Right lobe of liver (tissue), 6 donors: ENCODE data around the gene NDOR1. TPM values are rescaled to one million over a fixed set of nuclear protein-coding genes. Genes with fewer than 3 reads are reported as not detected.
"Not testable (repeated sequence)": the region's sequence is repeated elsewhere in the genome, so short reads cannot be mapped to it uniquely, and the experiment has no call there.

Experiments
- ATAC-seq, 4 donors: fragments of 200-7000 bp; cut with Tn5 transposase; one replicate each; pipeline ENCODE4 v1.9.1; 2020; ENCODE audit warnings: mild to moderate bottlenecking in 4 of 4, moderate library complexity in 4 of 4
- DNase-seq, 3 donors: peaks; one replicate each; pipeline ENCODE4 v3.0.0-alpha.2; 2020
- H3K27ac ChIP-seq, 3 donors: fragments of 200-600 bp; one replicate each; pipeline ENCODE4 v1.8.0; 2022
- H3K27me3 ChIP-seq, 2 donors: fragments of 200-600 bp; one replicate each; pipeline ENCODE4 v1.8.0; 2022
- H3K36me3 ChIP-seq, 4 donors: fragments of 200-600 bp; sonication (generic) in 1 of 4; one replicate each; pipeline versions ENCODE4 v1.5.1 to v1.8.0; 2017 to 2022; ENCODE audit warnings: control low read depth in 1 of 4
- H3K4me1 ChIP-seq, 4 donors: fragments of 200-600 bp; sonication (generic) in 1 of 4; one replicate each; pipeline versions ENCODE4 v1.5.1 to v1.8.0; 2017 to 2022; ENCODE audit warnings: control low read depth in 1 of 4
- H3K4me3 ChIP-seq, 3 donors: fragments of 200-600 bp; one replicate each; pipeline ENCODE4 v1.8.0; 2022
- H3K9me3 ChIP-seq, 4 donors: fragments of 200-600 bp; sonication (generic) in 1 of 4; one replicate each; pipeline versions ENCODE4 v1.5.1 to v1.8.0; 2017 to 2022; ENCODE audit warnings: control low read depth in 1 of 4
- POLR2A ChIP-seq: fragments of 450-650 bp; IDR thresholded peaks from one replicate; pipeline ENCODE4 v1.6.1; 2017; ENCODE audit warnings: antibody characterized with exemption, mild to moderate bottlenecking
- WGBS: methylation state at CpG from one replicate; pipeline ENCODE4 v1.1.6; 2018; ENCODE audit warnings: low coverage, low lambda C conversion rate; ENCODE audit not compliant: insufficient coverage; ENCODE audit errors: missing lambda C conversion rate; 5-methylcytosine and 5-hydroxymethylcytosine counted together
- intact Hi-C, 2 donors: fragments of 100-400 bp; cut with DNase I; formaldehyde crosslinking; loops; one replicate each; pipeline versions ENCODE4 v1.11.2 to v1.14.1; 2022
- total RNA-seq, 6 experiments: library from RNA; depleted of rRNA in 2 of 6; stranded (reverse); fragments of >200 nt in 2 of 6; fragmentation: NEBNext Ultra II Directional in 3 of 6; extraction: Animal tissue kit (Norgen Biotek cat#: 25700) in 3 of 6; gene quantifications; one replicate each; pipeline versions ENCODE4 v1.1.0 to v1.2.4, GENCODE V29; 2016 to 2023
- TF ChIP-seq, protein P1 (sequence below), 4 donors: fragments of 200-600 bp in 3 of 4; fragments of 450-650 bp in 1 of 4; IDR thresholded peaks; one replicate each; pipeline versions ENCODE4 v1.5.1 to v1.8.0; 2016 to 2022; ENCODE audit warnings: antibody characterized with exemption in 4 of 4, mild to moderate bottlenecking in 2 of 4
- donor health status: DM: no; HTN: yes; CAD: no.
- donor health status: DM: no; HTN: no; CAD: no.
- donor health status: DM: no; HTN: no; CAD: no.
- donor health status: DM: no; HTN: yes; CAD: no.
- donor health status: DM: no; HTN: yes; CAD: no.

NDOR1 gene
- total RNA-seq, 6 experiments from 2014 or later: 4.7 to 9.6 (median 7.4) TPM

DNA sequence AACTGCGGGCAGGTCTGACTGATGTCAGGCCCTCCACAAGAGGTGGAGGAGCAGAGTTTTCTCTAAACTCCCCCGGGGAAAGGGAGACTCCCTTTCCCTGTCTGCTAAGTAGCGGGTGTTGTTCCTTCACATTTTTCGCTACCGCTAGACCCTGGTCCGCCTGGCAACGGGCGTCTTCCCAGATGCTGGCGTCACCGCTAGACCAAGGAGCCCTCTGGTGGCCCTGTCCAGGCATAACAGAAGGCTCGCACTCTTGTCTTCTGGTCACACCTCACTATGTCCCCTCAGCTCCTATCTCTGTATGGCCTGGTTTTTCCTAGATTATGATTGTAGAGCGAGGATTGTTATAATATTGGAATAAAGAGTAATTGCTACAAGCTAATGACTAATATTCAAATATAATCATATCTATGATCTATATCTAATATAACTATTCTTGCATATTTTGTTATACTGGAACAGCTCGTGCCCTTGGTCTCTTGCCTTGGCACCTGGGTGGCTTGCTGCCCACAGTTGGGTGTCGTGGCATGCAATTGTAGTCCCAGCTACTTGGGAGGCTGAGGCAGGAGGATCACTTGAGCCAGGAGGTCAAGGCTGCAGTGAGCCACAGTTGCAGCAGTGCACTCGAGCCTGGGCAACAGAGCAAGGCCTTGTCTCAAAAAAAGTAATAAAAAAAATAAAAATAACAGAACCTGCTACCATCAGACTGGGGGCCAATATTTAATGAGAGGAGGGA, 56.8 kb downstream of the NDOR1 start:
- H3K27ac ChIP-seq, ATAC-seq, H3K27me3 ChIP-seq, H3K4me1 ChIP-seq, H3K9me3 ChIP-seq, H3K4me3 ChIP-seq, intact Hi-C loops: not testable (repeated sequence)
- 41% methylated on average over 15 of the region's 15 CpGs for WGBS
- DNase-seq: peak in 2 of 3 donors; percentile 31 to 38
- TF ChIP-seq, protein P1, sequence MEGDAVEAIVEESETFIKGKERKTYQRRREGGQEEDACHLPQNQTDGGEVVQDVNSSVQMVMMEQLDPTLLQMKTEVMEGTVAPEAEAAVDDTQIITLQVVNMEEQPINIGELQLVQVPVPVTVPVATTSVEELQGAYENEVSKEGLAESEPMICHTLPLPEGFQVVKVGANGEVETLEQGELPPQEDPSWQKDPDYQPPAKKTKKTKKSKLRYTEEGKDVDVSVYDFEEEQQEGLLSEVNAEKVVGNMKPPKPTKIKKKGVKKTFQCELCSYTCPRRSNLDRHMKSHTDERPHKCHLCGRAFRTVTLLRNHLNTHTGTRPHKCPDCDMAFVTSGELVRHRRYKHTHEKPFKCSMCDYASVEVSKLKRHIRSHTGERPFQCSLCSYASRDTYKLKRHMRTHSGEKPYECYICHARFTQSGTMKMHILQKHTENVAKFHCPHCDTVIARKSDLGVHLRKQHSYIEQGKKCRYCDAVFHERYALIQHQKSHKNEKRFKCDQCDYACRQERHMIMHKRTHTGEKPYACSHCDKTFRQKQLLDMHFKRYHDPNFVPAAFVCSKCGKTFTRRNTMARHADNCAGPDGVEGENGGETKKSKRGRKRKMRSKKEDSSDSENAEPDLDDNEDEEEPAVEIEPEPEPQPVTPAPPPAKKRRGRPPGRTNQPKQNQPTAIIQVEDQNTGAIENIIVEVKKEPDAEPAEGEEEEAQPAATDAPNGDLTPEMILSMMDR (IDR thresholded peaks at IDR 0.05): peak; percentile 33 to 49 (median 44)
- H3K36me3 ChIP-seq: peaks cover 0 to 27% (median 2%) of the 10 kb centered on the region in 4 donors

DNA sequence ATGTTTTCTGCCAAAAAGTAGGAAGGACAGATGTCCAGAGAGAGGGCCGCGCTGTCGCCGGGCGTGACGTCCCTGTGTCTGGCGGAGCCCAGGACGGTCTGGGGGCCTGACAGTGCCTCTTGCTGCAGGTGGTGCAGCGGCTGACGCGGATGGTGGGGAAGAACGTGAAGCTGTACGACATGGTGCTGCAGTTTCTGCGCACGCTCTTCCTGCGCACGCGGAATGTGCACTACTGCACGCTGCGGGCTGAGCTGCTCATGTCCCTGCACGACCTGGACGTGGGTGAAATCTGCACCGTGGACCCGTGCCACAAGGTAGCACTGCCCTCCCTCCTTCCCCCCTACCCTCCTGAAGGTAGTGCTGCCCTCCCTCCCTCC, 57.4 kb downstream of the NDOR1 start:
- no peaks in the 10 kb centered on the region for H3K27me3 ChIP-seq
- intact Hi-C loops: no loop called here
- H3K9me3 ChIP-seq: no peaks in the 10 kb centered on the region
- H3K4me1 ChIP-seq: peaks cover 0 to 3% (median 0%) of the 10 kb centered on the region in 4 donors
- TF ChIP-seq, protein P1 (IDR thresholded peaks at IDR 0.05): no peak
- no peak for TF ChIP-seq POLR2A
- WGBS: no CpG with 5 or more reads among the region's 24 CpGs
- no peak overlapping the region for H3K27ac ChIP-seq
- peak in 1 of 4 donors; percentile 12 for ATAC-seq
- H3K4me3 ChIP-seq: no peak overlapping the region
- peak in 1 of 3 donors; percentile 49 for DNase-seq
- H3K36me3 ChIP-seq: peaks cover 0 to 25% (median 2%) of the 10 kb centered on the region in 4 donors

DNA sequence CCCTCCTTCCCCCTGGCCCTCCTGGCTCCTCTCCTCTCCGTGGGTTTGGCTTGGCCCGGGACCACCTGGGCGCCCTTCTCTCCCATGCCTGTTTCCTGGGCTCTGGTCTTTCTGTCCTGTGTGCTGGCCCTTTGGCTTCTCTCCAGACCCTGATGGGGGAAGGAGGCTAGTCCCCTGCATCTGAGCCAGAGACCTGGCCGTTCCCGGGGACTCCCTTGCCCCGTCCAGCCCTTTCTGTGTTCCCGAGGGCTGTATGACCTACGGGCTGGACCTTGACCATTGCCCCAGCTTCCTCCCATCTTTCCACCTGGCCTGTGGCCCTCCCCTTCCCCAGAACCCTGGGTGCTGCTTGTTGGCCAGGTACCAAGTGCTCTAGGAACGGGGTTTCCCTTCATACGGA, 58.0 kb downstream of the NDOR1 start:
- DNase-seq (peak in 1 of 3 donors; percentile 48), ATAC-seq (peak in 3 of 4 donors; percentile 4 to 29 (median 15))
- Histone ChIP-seq H3K27ac (no peak overlapping the region), H3K4me1 (peaks cover 0 to 9% (median under 1%) of the 10 kb centered on the region in 4 donors), H3K27me3 (no peaks in the 10 kb centered on the region), H3K4me3 (no peak overlapping the region), H3K36me3 (peaks cover 0 to 21% (median 2%) of the 10 kb centered on the region in 4 donors), H3K9me3 (no peaks in the 10 kb centered on the region)
- intact Hi-C loops: no loop called here
- TF ChIP-seq POLR2A: no peak
- TF ChIP-seq, protein P1 (IDR thresholded peaks at IDR 0.05): no peak
- WGBS: 30% methylated on average over 8 of the region's 10 CpGs

DNA sequence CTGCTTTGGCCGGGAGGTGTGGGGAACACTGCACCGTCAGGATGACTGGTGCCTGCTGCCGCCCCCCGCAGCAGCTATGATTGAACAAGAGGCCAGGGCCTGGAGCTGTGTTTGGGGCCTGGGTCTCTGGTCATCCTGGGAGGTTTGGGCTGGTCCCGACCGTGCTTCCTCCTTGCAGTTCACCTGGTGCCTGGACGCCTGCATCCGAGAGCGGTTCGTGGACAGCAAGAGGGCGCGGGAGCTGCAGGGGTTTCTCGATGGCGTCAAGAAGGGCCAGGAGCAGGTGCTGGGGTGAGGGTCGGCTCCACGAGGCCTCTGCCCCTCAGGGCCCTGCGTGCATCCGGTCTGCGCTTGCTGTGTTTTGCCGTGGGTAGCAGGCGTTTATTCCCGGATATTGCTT, 58.6 kb downstream of the NDOR1 start:
- no peaks in the 10 kb centered on the region for H3K27me3 ChIP-seq
- H3K36me3 ChIP-seq: peaks cover 0 to 16% (median 2%) of the 10 kb centered on the region in 4 donors
- TF ChIP-seq, protein P1 (IDR thresholded peaks at IDR 0.05): no peak
- no peak for TF ChIP-seq POLR2A
- H3K9me3 ChIP-seq: no peaks in the 10 kb centered on the region
- no peak overlapping the region for H3K27ac ChIP-seq
- H3K4me3 ChIP-seq: no peak overlapping the region
- intact Hi-C loops: no loop called here
- ATAC-seq: no peak
- peak in 1 of 3 donors; percentile 51 for DNase-seq
- WGBS: no CpG with 5 or more reads among the region's 22 CpGs
- H3K4me1 ChIP-seq: peaks cover 0 to 15% (median 4%) of the 10 kb centered on the region in 4 donors
